K562 (cell line): ENCODE data around the gene CREG2. TPM values are rescaled to one million over a fixed set of nuclear protein-coding genes. Genes with fewer than 3 reads are reported as not detected.

Experiments used
- ARNT ChIP-seq, 2 experiments: fragments of 450-650 bp; IDR thresholded peaks; 2 replicates each; pipeline ENCODE4 v1.6.1; 2016; ENCODE audit warnings: mild to moderate bottlenecking in 1 of 2
- BCL6 ChIP-seq: fragments of 250-450 bp; sonication (Bioruptor Pico); IDR thresholded peaks from 2 replicates; pipeline ENCODE4 v1.4.0; 2020
- BCOR ChIP-seq: fragments of 450-650 bp; IDR thresholded peaks from 2 replicates; pipeline ENCODE4 v1.6.1; 2016
- CBX5 ChIP-seq: IDR thresholded peaks from 2 replicates; pipeline ENCODE4 v1.6.1; 2014; ENCODE audit warnings: low read depth, borderline replicate concordance
- EHMT2 ChIP-seq: fragments of 450-650 bp; IDR thresholded peaks from 2 replicates; pipeline ENCODE4 v1.6.1; 2018; ENCODE audit warnings: antibody characterized with exemption
- HMG20B ChIP-seq: fragments of 250-450 bp; sonication (Bioruptor Pico); IDR thresholded peaks from 2 replicates; pipeline ENCODE4 v1.5.0; 2021; ENCODE audit warnings: mild to moderate bottlenecking
- MAFK ChIP-seq: IDR thresholded peaks from 2 replicates; pipeline ENCODE4 v1.6.1; 2011; ENCODE audit warnings: low read length, improper control_type of control experiment
- NELFE ChIP-seq: IDR thresholded peaks from 2 replicates; pipeline ENCODE4 v1.6.1; 2011; ENCODE audit warnings: mild to moderate bottlenecking; ENCODE audit not compliant: insufficient read depth, insufficient read length
- NR2C1 ChIP-seq, 2 experiments: fragments of 450-650 bp; IDR thresholded peaks; 2 replicates each; pipeline ENCODE4 v1.6.1; 2017; ENCODE audit warnings: mild to moderate bottlenecking in 2 of 2, antibody characterized with exemption in 1 of 2, inconsistent platforms in 1 of 2, missing compliant biosample characterization in 1 of 2, missing genetic modification characterization in 1 of 2
- NR2C2 ChIP-seq, 2 experiments: fragments of 200-800 bp in 1 of 2; sonication (Bioruptor generic) in 1 of 2; sonication (generic) in 1 of 2; formaldehyde crosslinking in 1 of 2; IDR thresholded peaks; 2 replicates each; pipeline versions ENCODE4 v1.6.1 to v1.8.0; 2016 to 2022; ENCODE audit warnings: mild to moderate bottlenecking in 1 of 2, missing compliant biosample characterization in 1 of 2, missing genetic modification characterization in 1 of 2, missing genetic modification reagents in 1 of 2
- PHF8 ChIP-seq: fragments of 200-600 bp; sonication (generic); IDR thresholded peaks from 2 replicates; pipeline ENCODE4 v1.6.1; 2012; ENCODE audit warnings: mixed run types, mild to moderate bottlenecking, inconsistent platforms, low read length, moderate library complexity, borderline replicate concordance
- POLR2B ChIP-seq: fragments of 450-650 bp; IDR thresholded peaks from 2 replicates; pipeline ENCODE4 v1.6.1; 2018; ENCODE audit warnings: low read depth; ENCODE audit not compliant: partially characterized antibody
- POU5F1 ChIP-seq: fragments of 150-350 bp; IDR thresholded peaks from 2 replicates; pipeline ENCODE4 v1.6.1; 2014; ENCODE audit warnings: borderline replicate concordance, low read length, low read depth, mild to moderate bottlenecking; ENCODE audit not compliant: partially characterized antibody
- RFX5 ChIP-seq: IDR thresholded peaks from 2 replicates; pipeline ENCODE4 v1.6.1; 2011; ENCODE audit warnings: low read depth, mild to moderate bottlenecking, improper control_type of control experiment, low read length
- RUNX1 ChIP-seq: sonication (generic); IDR thresholded peaks from 2 replicates; pipeline ENCODE4 v1.6.1; 2016; ENCODE audit warnings: antibody characterized with exemption, low read depth
- SIRT6 ChIP-seq: IDR thresholded peaks from one replicate; pipeline ENCODE4 v1.6.1; 2012; ENCODE audit warnings: low read depth, mild to moderate bottlenecking, control low read depth, inconsistent platforms, low read length, moderate library complexity
- ZNF197 ChIP-seq: fragments of 200-800 bp; sonication (Bioruptor generic); IDR thresholded peaks from 2 replicates; pipeline ENCODE4 v1.6.1; 2016; ENCODE audit warnings: low read depth, missing genetic modification characterization, missing compliant biosample characterization
- ZNF232 ChIP-seq: sonication (generic); formaldehyde crosslinking; IDR thresholded peaks from 2 replicates; pipeline ENCODE4 v1.8.0; 2022; ENCODE audit warnings: mild to moderate bottlenecking, missing genetic modification reagents
- ZNF586 ChIP-seq: fragments of 450-650 bp; formaldehyde crosslinking; conservative IDR thresholded peaks from 2 replicates; pipeline ENCODE4 v1.4.0; 2020; ENCODE audit warnings: mild to moderate bottlenecking, moderate library complexity
- polyA plus RNA-seq, 8 experiments: library from polyadenylated mRNA; depleted of rRNA in 4 of 8; stranded (reverse) in 5 of 8; unstranded in 3 of 8; fragments of >200 nt; fragmentation: Nextera tagmentation in 2 of 8; fragmentation: Illumina TruSeq in 1 of 8; extraction: Ambion mirVana in 2 of 8; extraction: Trizol in 1 of 8; gene quantifications; 2 replicates each; pipeline versions ENCODE4 v1.2.1 to v1.2.3, GENCODE V29; 2011 to 2014; ENCODE audit warnings: inconsistent platforms in 1 of 8, missing spikeins in 1 of 8
- total RNA-seq, 7 experiments: library from RNA; depleted of rRNA in 6 of 7; stranded (reverse); fragments of >200 nt in 6 of 7; fragmentation: Illumina TruSeq in 2 of 7; extraction: Trizol in 2 of 7; gene quantifications; 2 replicates each; pipeline versions ENCODE4 v1.2.1 to v1.2.3, GENCODE V29; 2011 to 2021; ENCODE audit warnings: low replicate concordance in 1 of 7
- TF ChIP-seq, protein P1 (sequence below): fragments of 250-450 bp; sonication (Bioruptor Pico); IDR thresholded peaks from 2 replicates; pipeline ENCODE4 v1.8.0; 2022; ENCODE audit warnings: moderate library complexity, mild to moderate bottlenecking, inconsistent platforms
- TF ChIP-seq, protein P2 (sequence below): fragments of 250-450 bp; sonication (Bioruptor Pico); IDR thresholded peaks from 2 replicates; pipeline ENCODE4 v1.6.1; 2021; ENCODE audit warnings: mild to moderate bottlenecking
- TF ChIP-seq, protein P3 (sequence below): fragments of 250-450 bp; sonication (Bioruptor Pico); IDR thresholded peaks from 2 replicates; pipeline ENCODE4 v1.9.0; 2021; ENCODE audit warnings: mild to moderate bottlenecking, inconsistent platforms
- TF ChIP-seq, protein P4 (sequence below), 3 experiments: fragments of 200-800 bp in 1 of 3; sonication (Bioruptor generic) in 1 of 3; sonication (generic) in 1 of 3; formaldehyde crosslinking in 1 of 3; IDR thresholded peaks; 2 replicates each; pipeline versions ENCODE4 v1.6.1 to v1.8.0; 2016 to 2022; ENCODE audit warnings: mild to moderate bottlenecking in 2 of 3, missing compliant biosample characterization in 2 of 3, missing genetic modification characterization in 2 of 3, missing genetic modification reagents in 1 of 3

Gene CREG2
- total and polyA plus RNA-seq, 9 of the 15 experiments (the other 6 are each of a cell fraction or from before 2014, with no cell fraction given): not detected

DNA sequence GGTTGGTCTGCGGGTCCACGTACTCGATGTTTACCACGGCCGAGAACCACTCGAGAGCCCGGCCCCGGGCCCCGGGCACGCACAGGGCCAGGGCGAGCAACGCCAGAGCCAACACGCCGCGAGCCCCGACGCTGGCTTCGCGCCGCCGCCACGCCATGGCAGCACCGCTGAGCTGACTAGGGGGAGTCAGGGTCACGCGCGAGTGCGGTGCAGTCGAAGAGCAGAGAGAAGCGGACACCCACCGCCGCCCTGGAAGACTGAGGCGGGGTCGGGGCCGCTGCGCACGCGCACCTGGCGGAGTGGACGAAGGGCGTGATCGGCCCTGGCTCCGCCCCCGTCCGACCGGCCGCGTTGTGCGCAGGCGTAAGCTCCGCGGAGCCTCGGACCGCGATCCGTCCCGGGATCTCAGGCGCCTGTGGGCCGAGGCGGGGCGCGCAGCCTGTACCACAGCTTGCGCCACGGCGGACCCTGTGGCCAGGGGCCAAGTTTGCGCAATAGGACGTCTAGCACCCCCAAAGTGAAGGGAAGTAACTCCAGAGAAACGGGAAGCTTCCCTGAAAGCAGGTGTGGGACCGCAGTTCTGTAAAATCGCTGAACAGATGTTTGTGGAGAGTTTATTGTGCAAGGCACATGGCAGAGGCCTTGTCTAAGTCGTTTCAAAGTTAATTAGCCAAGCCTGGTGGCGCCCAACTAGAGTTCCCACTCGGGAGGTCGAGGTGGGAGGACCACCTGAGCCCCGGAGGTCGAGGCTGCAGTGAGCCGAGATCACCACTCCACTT, 78.7 kb downstream of the CREG2 start, which contains the start of gene RNF149 (continued):
- TF ChIP-seq ARNT (IDR thresholded peaks at IDR 0.05): no peak
- no peak for TF ChIP-seq NELFE
- peak; percentile 59; the same call in 1 of the 2 replicates for TF ChIP-seq ZNF232
- TF ChIP-seq, protein P1, sequence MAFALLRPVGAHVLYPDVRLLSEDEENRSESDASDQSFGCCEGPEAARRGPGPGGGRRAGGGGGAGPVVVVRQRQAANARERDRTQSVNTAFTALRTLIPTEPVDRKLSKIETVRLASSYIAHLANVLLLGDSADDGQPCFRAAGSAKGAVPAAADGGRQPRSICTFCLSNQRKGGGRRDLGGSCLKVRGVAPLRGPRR: no peak
- TF ChIP-seq EHMT2: no peak
- no peak for TF ChIP-seq RUNX1
- peak; percentile 89 for TF ChIP-seq POLR2B
- TF ChIP-seq, protein P2, sequence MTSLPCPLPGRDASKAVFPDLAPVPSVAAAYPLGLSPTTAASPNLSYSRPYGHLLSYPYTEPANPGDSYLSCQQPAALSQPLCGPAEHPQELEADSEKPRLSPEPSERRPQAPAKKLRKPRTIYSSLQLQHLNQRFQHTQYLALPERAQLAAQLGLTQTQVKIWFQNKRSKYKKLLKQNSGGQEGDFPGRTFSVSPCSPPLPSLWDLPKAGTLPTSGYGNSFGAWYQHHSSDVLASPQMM (CRISPR knock-in tag): no peak
- TF ChIP-seq BCOR: 0 out of 2 replicates have a peak, but pooled peaks have one; percentile 22
- no peak for TF ChIP-seq ZNF586 (CRISPR knock-in tag)
- no peak for TF ChIP-seq NR2C1 (IDR thresholded peaks at IDR 0.05)
- TF ChIP-seq NR2C1 (tag; IDR thresholded peaks at IDR 0.05): no peak; the same call in 1 of the 2 replicates
- no peak; the same call in 1 of the 2 replicates for TF ChIP-seq NR2C2 (CRISPR knock-in tag; IDR thresholded peaks at IDR 0.05)
- peak; percentile 82 for TF ChIP-seq NR2C2 (tag; IDR thresholded peaks at IDR 0.05)
- no peak for TF ChIP-seq ZNF197 (CRISPR knock-in tag)
- TF ChIP-seq HMG20B (CRISPR knock-in tag): no peak
- no peak for TF ChIP-seq POU5F1
- TF ChIP-seq MAFK: no peak
- no peak for TF ChIP-seq BCL6
- no peak for TF ChIP-seq CBX5
- TF ChIP-seq, protein P3, sequence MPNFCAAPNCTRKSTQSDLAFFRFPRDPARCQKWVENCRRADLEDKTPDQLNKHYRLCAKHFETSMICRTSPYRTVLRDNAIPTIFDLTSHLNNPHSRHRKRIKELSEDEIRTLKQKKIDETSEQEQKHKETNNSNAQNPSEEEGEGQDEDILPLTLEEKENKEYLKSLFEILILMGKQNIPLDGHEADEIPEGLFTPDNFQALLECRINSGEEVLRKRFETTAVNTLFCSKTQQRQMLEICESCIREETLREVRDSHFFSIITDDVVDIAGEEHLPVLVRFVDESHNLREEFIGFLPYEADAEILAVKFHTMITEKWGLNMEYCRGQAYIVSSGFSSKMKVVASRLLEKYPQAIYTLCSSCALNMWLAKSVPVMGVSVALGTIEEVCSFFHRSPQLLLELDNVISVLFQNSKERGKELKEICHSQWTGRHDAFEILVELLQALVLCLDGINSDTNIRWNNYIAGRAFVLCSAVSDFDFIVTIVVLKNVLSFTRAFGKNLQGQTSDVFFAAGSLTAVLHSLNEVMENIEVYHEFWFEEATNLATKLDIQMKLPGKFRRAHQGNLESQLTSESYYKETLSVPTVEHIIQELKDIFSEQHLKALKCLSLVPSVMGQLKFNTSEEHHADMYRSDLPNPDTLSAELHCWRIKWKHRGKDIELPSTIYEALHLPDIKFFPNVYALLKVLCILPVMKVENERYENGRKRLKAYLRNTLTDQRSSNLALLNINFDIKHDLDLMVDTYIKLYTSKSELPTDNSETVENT (CRISPR knock-in tag): peak; percentile 67; the same call in 1 of the 2 replicates
- peak; percentile 95 for TF ChIP-seq PHF8
- TF ChIP-seq, protein P4, sequence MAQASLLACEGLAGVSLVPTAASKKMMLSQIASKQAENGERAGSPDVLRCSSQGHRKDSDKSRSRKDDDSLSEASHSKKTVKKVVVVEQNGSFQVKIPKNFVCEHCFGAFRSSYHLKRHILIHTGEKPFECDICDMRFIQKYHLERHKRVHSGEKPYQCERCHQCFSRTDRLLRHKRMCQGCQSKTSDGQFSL (CRISPR knock-in tag; IDR thresholded peaks at IDR 0.05): peak; percentile 77
- TF ChIP-seq, protein P4 (tag; IDR thresholded peaks at IDR 0.05): no peak
- TF ChIP-seq RFX5: no peak
- no peak for TF ChIP-seq SIRT6
